Aorta (tissue), 5 donors: ENCODE results near the gene DCC. TPM values are rescaled to one million over a fixed set of nuclear protein-coding genes. Genes with fewer than 3 reads are reported as not detected.

ENCODE experiments used
- ATAC-seq: fragments of 200-7000 bp; cut with Tn5 transposase; one replicate; pipeline ENCODE4 v1.9.1; 2022; ENCODE audit warnings: moderate library complexity; ENCODE audit not compliant: low FRiP score
- DNase-seq, 2 donors: peaks; one replicate each; pipeline ENCODE4 v3.0.0-alpha.2; 2020
- H3K27ac ChIP-seq, 2 donors: one replicate each; pipeline ENCODE4 v1.5.1; 2013; ENCODE audit warnings: low read length in 2 of 2, mild to moderate bottlenecking in 2 of 2, moderate library complexity in 2 of 2, control low read depth in 1 of 2, inconsistent platforms in 1 of 2, low read depth in 1 of 2
- H3K27me3 ChIP-seq, 2 donors: one replicate each; pipeline ENCODE4 v1.6.1; 2013; ENCODE audit warnings: control low read depth in 1 of 2, low read length in 1 of 2, mild to moderate bottlenecking in 1 of 2, moderate library complexity in 1 of 2; ENCODE audit not compliant: insufficient read depth in 2 of 2, control insufficient read depth in 1 of 2
- H3K36me3 ChIP-seq, 2 donors: one replicate each; pipeline ENCODE4 v1.6.1; 2013; ENCODE audit warnings: control low read depth in 1 of 2, low read length in 1 of 2, mild to moderate bottlenecking in 1 of 2; ENCODE audit not compliant: insufficient read depth in 2 of 2, control insufficient read depth in 1 of 2
- H3K4me1 ChIP-seq, 2 donors: one replicate each; pipeline ENCODE4 v1.6.1; 2013; ENCODE audit warnings: low read length in 2 of 2, control low read depth in 1 of 2, mild to moderate bottlenecking in 1 of 2, moderate library complexity in 1 of 2; ENCODE audit not compliant: insufficient read depth in 2 of 2, control insufficient read depth in 1 of 2
- H3K4me3 ChIP-seq, 2 donors: one replicate each; pipeline ENCODE4 v1.5.1; 2013; ENCODE audit warnings: low read length in 2 of 2, control low read depth in 1 of 2, mild to moderate bottlenecking in 1 of 2
- H3K9me3 ChIP-seq: one replicate; pipeline ENCODE4 v1.6.1; 2013; ENCODE audit warnings: mild to moderate bottlenecking, low read length; ENCODE audit not compliant: control insufficient read depth
- WGBS, 2 donors: extraction: QIAGEN DNeasy Blood & Tissue Kit; methylation state at CpG; one replicate each; pipeline ENCODE4 v1.1.7; 2013; 5-methylcytosine and 5-hydroxymethylcytosine counted together
- intact Hi-C, 2 donors: fragments of 100-400 bp; cut with DNase I; formaldehyde crosslinking; loops; one replicate each; pipeline versions ENCODE4 v1.14.2 to v1.15.0; 2022
- polyA plus RNA-seq, 2 donors: library from polyadenylated mRNA; stranded (reverse); fragments of 200-250 nt; gene quantifications; one replicate each; pipeline ENCODE4 v1.2.3, GENCODE V29; 2013
- total RNA-seq, 2 donors: library from RNA; stranded (reverse); fragmentation: NEBNext Ultra II Directional; extraction: Animal tissue kit (Norgen Biotek cat#: 25700); gene quantifications; one replicate each; pipeline ENCODE4 v1.2.1, GENCODE V29; 2021
- donor health status: healthy with polysubstance abuse.
- donor health status: Bipolar disorder and iron deficiency.
- donor health status: DM: no; HTN: no; CAD: no.
- donor health status: DM: no; HTN: no; CAD: no.
- donor health status: DM: yes; HTN: yes; CAD: no.

DCC gene
- total and polyA plus RNA-seq, 4 donors, result 0.78 TPM; not detected in 3

DNA sequence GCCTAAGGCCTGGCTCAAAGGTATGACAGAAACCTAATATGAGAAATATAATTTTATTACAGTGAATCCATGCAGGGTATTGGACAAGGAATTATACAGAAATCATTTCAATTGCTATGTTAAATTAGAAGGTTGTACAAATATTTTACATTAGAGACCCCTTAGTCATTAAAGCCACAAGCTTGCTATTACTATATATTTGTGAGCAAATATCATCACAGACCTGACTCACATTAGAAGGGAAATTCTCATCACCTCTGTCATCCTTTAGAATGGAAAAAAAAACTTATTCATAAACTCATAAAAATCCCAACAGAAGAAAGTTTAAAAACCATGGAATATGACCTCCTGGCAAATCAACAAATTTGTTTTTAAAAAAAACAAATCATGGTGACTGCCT is 277.9 kb downstream of the DCC start:
- no peak for DNase-seq
- no peak overlapping the region for H3K27ac ChIP-seq

DNA sequence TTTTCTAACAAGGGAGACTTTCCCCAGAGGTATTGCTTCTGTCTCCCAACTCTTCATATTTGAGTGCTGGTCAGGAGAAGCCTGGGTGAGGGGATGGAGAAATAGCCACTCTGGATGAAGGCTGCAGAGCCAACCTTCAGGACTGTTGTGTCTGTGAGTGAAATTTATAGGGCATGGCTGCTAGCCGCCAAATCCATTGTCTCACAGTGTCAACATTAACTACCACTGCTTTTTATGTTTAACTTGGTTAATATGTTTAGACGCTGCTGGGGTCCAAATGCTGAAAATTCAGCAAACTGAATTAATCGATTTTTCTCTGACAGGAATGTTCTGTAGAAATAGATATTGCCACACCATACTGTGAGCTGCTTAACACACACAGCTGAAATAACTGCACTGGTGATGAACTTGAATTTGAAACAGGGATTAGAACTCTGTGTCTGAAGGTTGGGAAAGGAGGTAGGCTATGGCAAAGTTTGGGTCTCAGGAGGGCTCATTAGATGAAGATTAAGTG is 281.0 kb downstream of the DCC start:
- WGBS, 2 donors, result 75 to 77% methylated on average over 3 of the region's 3 CpGs
- no peaks in the 10 kb centered on the region for H3K4me1 ChIP-seq
- ATAC-seq (no peak), DNase-seq (no peak)
- intact Hi-C loops, result no loop called here
- H3K4me3 ChIP-seq, result no peak overlapping the region
- no peaks in the 10 kb centered on the region for H3K36me3 ChIP-seq
- H3K9me3 ChIP-seq, result no peaks in the 10 kb centered on the region
- no peaks in the 10 kb centered on the region for H3K27me3 ChIP-seq
- no peak overlapping the region for H3K27ac ChIP-seq

More for the DNA sequence above, 277.9 kb downstream of the DCC start:
- no peak overlapping the region for H3K4me3 ChIP-seq
- no peak for ATAC-seq
- no peaks in the 10 kb centered on the region for H3K4me1 ChIP-seq
- intact Hi-C loops, result no loop called here
- H3K27me3 ChIP-seq, result no peaks in the 10 kb centered on the region
- H3K9me3 ChIP-seq, result no peaks in the 10 kb centered on the region
- H3K36me3 ChIP-seq, result no peaks in the 10 kb centered on the region

DNA sequence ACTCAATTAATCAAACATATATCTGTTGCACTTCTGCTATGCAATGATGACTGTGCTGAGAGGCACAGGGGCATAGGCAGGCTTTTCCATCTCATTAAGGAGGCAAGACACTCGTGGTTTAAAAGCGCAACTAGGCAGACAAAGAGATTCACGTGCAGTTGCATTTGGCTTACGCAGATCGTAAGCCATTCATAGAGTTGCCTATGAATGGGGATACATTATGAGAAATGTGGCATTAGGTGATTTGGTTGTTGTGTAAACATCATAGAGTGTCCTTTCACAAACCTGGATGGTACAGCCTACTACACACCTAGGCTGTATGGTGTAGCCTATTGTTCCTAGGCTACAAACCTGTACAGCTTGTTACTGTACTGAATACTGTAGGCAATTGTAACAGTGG is 284.7 kb downstream of the DCC start:
- no peak for DNase-seq
- H3K27me3 ChIP-seq, result no peaks in the 10 kb centered on the region
- no peaks in the 10 kb centered on the region for H3K36me3 ChIP-seq

DNA sequence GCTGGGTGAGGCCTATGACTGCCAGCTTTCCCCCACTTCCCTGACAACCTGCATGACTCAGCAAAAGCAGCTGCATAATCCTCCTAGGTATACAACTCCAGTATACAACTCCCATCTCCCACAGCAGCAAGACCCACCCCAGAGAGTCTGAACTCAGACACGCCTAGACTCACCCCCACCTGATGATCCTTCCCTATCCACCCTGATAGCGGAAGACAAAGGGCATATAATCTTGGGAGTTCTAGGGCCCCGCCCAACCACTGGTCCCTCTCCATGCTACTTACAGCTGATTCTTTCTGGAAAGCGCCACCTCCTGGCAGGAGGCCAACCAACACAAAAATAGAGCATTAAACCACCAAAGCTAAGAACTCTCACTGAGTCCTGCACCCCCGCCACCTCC is 296.5 kb downstream of the DCC start:
- H3K27ac ChIP-seq, result no peak overlapping the region
- peaks cover 2% of the 10 kb centered on the region for H3K9me3 ChIP-seq
- WGBS, 2 donors, result 90 to 92% methylated on average over 5 of the region's 5 CpGs
- intact Hi-C loops, result no loop called here
- ATAC-seq, result no peak
- no peak overlapping the region for H3K4me3 ChIP-seq
- no peaks in the 10 kb centered on the region for H3K4me1 ChIP-seq
- H3K36me3 ChIP-seq, result no peaks in the 10 kb centered on the region
- H3K27me3 ChIP-seq, result no peaks in the 10 kb centered on the region
- no peak for DNase-seq

More for the DNA sequence above, 284.7 kb downstream of the DCC start:
- ATAC-seq, result no peak
- Histone ChIP-seq H3K4me3 (no peak overlapping the region), H3K4me1 (no peaks in the 10 kb centered on the region), H3K27ac (no peak overlapping the region), H3K9me3 (no peaks in the 10 kb centered on the region)
- 89% methylated on average over 5 of the region's 5 CpGs for WGBS, 2 donors
- intact Hi-C loops, result no loop called here

DNA sequence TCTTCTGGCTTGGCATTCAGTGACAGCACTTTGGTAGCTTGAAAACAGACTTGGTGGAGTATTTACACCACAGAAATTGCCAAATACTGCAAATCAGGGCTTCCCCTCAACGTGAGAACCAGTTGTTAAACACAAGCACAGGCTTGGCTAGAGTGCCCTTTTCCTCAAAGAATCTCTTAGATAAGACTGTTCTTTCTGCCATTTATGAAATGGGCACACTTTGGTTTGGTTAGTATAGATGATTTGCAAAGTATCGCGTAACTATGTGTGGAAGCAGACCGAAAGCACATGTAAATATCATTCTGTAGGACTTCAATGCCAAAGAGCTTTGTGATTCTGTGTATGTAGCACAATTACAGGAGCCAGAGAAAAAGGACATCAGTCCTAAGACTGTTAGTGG is 308.2 kb downstream of the DCC start:
- H3K27me3 ChIP-seq, result peaks cover 0 to 2% of the 10 kb centered on the region in 2 donors
- DNase-seq (no peak), ATAC-seq (no peak)
- 79 to 80% methylated on average over 4 of the region's 4 CpGs for WGBS, 2 donors
- H3K4me1 ChIP-seq, result no peaks in the 10 kb centered on the region
- no peak overlapping the region for H3K4me3 ChIP-seq
- peaks cover 1% of the 10 kb centered on the region for H3K9me3 ChIP-seq
- H3K27ac ChIP-seq, result no peak overlapping the region
- no peaks in the 10 kb centered on the region for H3K36me3 ChIP-seq
- intact Hi-C loops, result no loop called here

DNA sequence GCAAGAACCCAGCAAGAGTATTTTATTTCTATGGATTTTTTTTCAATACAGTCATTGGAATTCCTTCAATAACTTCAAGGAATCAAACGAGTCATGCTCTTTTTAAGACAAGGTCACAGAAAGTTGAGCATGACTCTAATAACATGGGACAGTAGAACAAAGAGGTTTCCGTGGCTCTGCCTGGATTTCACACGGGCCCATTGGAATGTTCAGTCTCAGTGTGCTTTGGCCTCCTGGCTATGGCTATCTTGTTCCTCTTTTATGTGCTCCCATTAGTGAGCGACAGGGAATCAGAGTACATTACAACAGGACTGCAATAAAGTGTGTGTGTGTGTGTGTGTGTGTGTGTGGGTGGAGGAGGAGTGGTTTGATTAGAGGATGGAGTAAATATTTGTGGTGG is 312.4 kb downstream of the DCC start:
- WGBS, 2 donors, result 43 to 46% methylated on average over 4 of the region's 4 CpGs
- Histone ChIP-seq H3K9me3 (peaks cover under 1% of the 10 kb centered on the region), H3K4me1 (no peaks in the 10 kb centered on the region), H3K27ac (no peak overlapping the region), H3K4me3 (no peak overlapping the region), H3K27me3 (peaks cover 0 to 2% of the 10 kb centered on the region in 2 donors), H3K36me3 (no peaks in the 10 kb centered on the region)
- ATAC-seq (no peak), DNase-seq (no peak)
- intact Hi-C loops, result no loop called here

DNA sequence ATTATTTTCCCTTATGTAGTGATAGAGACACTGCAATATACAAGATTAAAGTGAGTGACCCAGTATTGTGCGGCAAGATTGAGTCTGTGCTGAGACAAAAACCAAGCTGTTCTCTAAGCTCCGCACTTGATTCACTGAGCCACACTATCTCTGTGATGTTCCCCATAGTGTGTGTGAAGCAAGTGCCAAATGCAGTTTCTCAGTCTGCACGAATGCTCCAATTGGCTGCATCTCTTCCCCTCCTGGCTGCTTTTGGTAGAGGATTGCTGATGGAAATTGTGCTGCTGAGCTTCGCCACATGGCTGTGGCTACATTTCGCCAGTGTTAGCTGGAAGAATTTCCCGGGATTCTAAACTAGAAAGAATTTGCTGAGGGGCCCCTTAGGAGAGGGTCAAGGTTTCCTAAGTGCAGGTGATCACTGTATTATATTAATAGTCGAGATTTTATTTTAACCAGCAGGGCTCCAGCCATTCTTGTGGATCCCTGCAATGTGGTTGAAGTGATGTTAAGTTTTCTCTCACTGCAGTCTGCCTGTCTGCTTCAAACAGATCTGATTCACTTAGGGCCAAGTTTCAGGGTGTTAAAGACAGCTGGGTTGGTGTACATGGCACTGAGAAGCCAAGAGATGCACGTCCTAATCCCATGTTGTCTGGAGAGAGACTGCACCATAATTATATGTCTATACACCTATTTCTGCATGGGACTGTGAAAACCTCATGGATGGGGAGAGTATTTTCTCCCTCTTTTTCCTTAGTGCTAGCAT is 317.2 kb downstream of the DCC start:
- no peaks in the 10 kb centered on the region for H3K4me1 ChIP-seq
- 69 to 71% methylated on average over 8 of the region's 8 CpGs for WGBS, 2 donors
- intact Hi-C loops, result no loop called here

DNA sequence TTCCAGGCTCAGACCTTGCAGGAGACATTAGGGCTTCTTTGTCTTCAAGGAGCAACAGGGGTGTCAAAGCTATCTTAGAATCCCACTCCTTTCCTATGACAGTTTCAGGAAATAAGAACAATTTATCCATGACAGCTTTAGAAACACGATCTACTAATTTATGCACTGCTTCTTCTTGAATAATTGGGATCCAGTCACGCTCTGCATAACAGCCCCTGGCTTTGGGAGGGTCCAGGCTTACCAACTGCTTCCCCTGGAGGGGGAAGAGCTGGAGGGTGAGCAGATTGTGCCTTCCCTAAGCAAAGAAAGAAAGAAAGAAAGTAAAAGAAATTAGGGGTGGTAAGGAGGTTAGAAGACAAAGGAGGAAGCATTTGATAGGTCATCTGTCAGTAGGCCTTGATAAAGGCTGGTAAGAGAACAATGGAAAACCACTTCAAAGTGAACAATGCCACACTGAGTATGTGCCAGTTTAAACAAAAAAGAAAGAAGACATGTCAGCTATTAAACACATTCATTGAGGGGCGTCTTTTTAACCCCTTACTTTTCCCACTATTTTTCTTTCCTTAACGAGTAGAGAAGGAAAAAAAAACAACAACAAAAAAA is 327.6 kb downstream of the DCC start:
- DNase-seq (no peak), ATAC-seq (no peak)
- H3K36me3 ChIP-seq, result no peaks in the 10 kb centered on the region
- 47% methylated on average over 4 of the region's 4 CpGs for WGBS, 2 donors
- no peak overlapping the region for H3K4me3 ChIP-seq
- no peaks in the 10 kb centered on the region for H3K27me3 ChIP-seq
- no peaks in the 10 kb centered on the region for H3K4me1 ChIP-seq
- H3K27ac ChIP-seq, result no peak overlapping the region
- H3K9me3 ChIP-seq, result no peaks in the 10 kb centered on the region
- intact Hi-C loops, result no loop called here

More for the DNA sequence above, 317.2 kb downstream of the DCC start:
- no peaks in the 10 kb centered on the region for H3K27me3 ChIP-seq
- H3K27ac ChIP-seq, result no peak overlapping the region
- H3K36me3 ChIP-seq, result no peaks in the 10 kb centered on the region
- no peak overlapping the region for H3K4me3 ChIP-seq
- no peaks in the 10 kb centered on the region for H3K9me3 ChIP-seq
- ATAC-seq (no peak), DNase-seq (no peak)

DNA sequence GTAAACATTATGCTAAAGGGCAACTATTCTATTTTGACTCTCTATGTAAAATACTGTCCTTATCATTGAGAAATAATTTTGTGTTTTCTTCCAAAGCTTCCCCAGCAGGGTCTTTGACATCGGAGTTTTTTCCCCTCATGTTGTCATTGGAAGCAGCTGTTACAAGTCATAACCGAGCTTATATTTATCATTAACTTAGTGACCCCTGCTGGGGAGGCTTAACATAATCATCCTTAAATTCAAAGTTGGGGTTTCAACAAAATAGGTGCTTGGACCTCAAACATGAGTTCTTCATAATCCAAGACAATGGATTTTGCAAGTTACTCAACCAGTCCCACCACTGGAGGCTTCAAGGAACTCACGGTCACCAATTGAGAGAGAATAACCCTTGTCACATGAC is 330.9 kb downstream of the DCC start:
- no peaks in the 10 kb centered on the region for H3K27me3 ChIP-seq
- DNase-seq (no peak), ATAC-seq (no peak)
- intact Hi-C loops, result no loop called here
- H3K27ac ChIP-seq, result no peak overlapping the region
- H3K36me3 ChIP-seq, result no peaks in the 10 kb centered on the region
- no peaks in the 10 kb centered on the region for H3K9me3 ChIP-seq
- no peaks in the 10 kb centered on the region for H3K4me1 ChIP-seq
- no peak overlapping the region for H3K4me3 ChIP-seq
- WGBS, 2 donors, result 13 to 14% methylated on average over 3 of the region's 3 CpGs
